ENCODE data around the gene FLT3.
"Not testable (repeated sequence)": the region's sequence is repeated elsewhere in the genome, so short reads cannot be mapped to it uniquely, and the experiment has no call there.

Gene FLT3

GRCh38 chr13:28041031-28041461 lies 59.3 kb downstream of the FLT3 start:
- DNase-seq = no peak
- H3K27ac ChIP-seq (ENCODE audit: insufficient read depth in 1 of 2, low read depth in 1 of 2, low read length in 2 of 2, poor library complexity in 1 of 2, severe bottlenecking in 2 of 2) = no peak overlapping the region
- no peaks in the 10 kb centered on the region for H3K27me3 ChIP-seq (replicated peaks in 2 of 5; ENCODE audit: control insufficient read depth in 4 of 5, insufficient read depth in 5 of 5, low read length in 4 of 5)
- no peaks in the 10 kb centered on the region for H3K9me3 ChIP-seq (ENCODE audit: control extremely low read depth in 1 of 5, control insufficient read depth in 4 of 5, insufficient read depth in 2 of 5, low read depth in 1 of 5, low read length in 4 of 5)
- POLR2A ChIA-PET = no interaction called here
- CTCF ChIA-PET = interaction anchor here (0.6 kb wide), 1 partner anchor 17 kb away, joined by 3 read pairs; no protein-coding TSS in a partner anchor
- H3K36me3 ChIP-seq (ENCODE audit: control insufficient read depth in 4 of 4, insufficient read depth in 4 of 4, low read length in 3 of 4) = peaks cover 1 to 45% (median 11%) of the 10 kb centered on the region in 4 experiments
- peaks cover 0 to 29% (median 6%) of the 10 kb centered on the region in 4 experiments for H3K4me1 ChIP-seq (ENCODE audit: control extremely low read depth in 1 of 4, control insufficient read depth in 4 of 4, insufficient read depth in 4 of 4, low read length in 3 of 4)
- WGBS (ENCODE audit: insufficient coverage) = 23% methylated on average over 3 of the region's 4 CpGs
- no peak overlapping the region for H3K4me3 ChIP-seq (ENCODE audit: control insufficient read depth in 1 of 7, extremely low read depth in 1 of 7, insufficient read depth in 4 of 7, low read depth in 2 of 7, low read length in 6 of 7)

- Histone ChIP-seq H3K9me3 (ENCODE audit: control extremely low read depth in 1 of 5, control insufficient read depth in 4 of 5, insufficient read depth in 2 of 5, low read depth in 1 of 5, low read length in 4 of 5) (no peaks in the 10 kb centered on the region), H3K4me3 (ENCODE audit: control insufficient read depth in 1 of 7, extremely low read depth in 1 of 7, insufficient read depth in 4 of 7, low read depth in 2 of 7, low read length in 6 of 7) (no peak overlapping the region), H3K36me3 (ENCODE audit: control insufficient read depth in 4 of 4, insufficient read depth in 4 of 4, low read length in 3 of 4) (peaks cover 12 to 67% (median 19%) of the 10 kb centered on the region in 4 experiments), H3K4me1 (ENCODE audit: control extremely low read depth in 1 of 4, control insufficient read depth in 4 of 4, insufficient read depth in 4 of 4, low read length in 3 of 4) (peaks cover 0 to 22% (median 6%) of the 10 kb centered on the region in 4 experiments), H3K27ac (ENCODE audit: insufficient read depth in 1 of 2, low read depth in 1 of 2, low read length in 2 of 2, poor library complexity in 1 of 2, severe bottlenecking in 2 of 2) (no peak overlapping the region), H3K27me3 (replicated peaks in 2 of 5; ENCODE audit: control insufficient read depth in 4 of 5, insufficient read depth in 5 of 5, low read length in 4 of 5) (no peaks in the 10 kb centered on the region)
- 93% methylated on average over 2 of the region's 2 CpGs for WGBS (ENCODE audit: insufficient coverage)
- POLR2A ChIA-PET = no interaction called here
- CTCF ChIA-PET = interaction anchor here (1.0 kb wide), 1 partner anchor 7 kb away, joined by 3 read pairs; no protein-coding TSS in a partner anchor
- no peak for DNase-seq
Measured at GRCh38 chr13:28037399-28037798, 63.0 kb downstream of the FLT3 start.

- Histone ChIP-seq H3K36me3 (ENCODE audit: control insufficient read depth in 4 of 4, insufficient read depth in 4 of 4, low read length in 3 of 4) (peaks cover 12 to 81% (median 22%) of the 10 kb centered on the region in 4 experiments), H3K27me3 (replicated peaks in 2 of 5; ENCODE audit: control insufficient read depth in 4 of 5, insufficient read depth in 5 of 5, low read length in 4 of 5) (no peaks in the 10 kb centered on the region), H3K9me3 (ENCODE audit: control extremely low read depth in 1 of 5, control insufficient read depth in 4 of 5, insufficient read depth in 2 of 5, low read depth in 1 of 5, low read length in 4 of 5) (no peaks in the 10 kb centered on the region), H3K4me1 (ENCODE audit: control extremely low read depth in 1 of 4, control insufficient read depth in 4 of 4, insufficient read depth in 4 of 4, low read length in 3 of 4) (peaks cover 0 to 23% (median 5%) of the 10 kb centered on the region in 4 experiments), H3K27ac (ENCODE audit: insufficient read depth in 1 of 2, low read depth in 1 of 2, low read length in 2 of 2, poor library complexity in 1 of 2, severe bottlenecking in 2 of 2) (no peak overlapping the region), H3K4me3 (ENCODE audit: control insufficient read depth in 1 of 7, extremely low read depth in 1 of 7, insufficient read depth in 4 of 7, low read depth in 2 of 7, low read length in 6 of 7) (no peak overlapping the region)
- WGBS (ENCODE audit: insufficient coverage) = 100% methylated on average over 5 of the region's 6 CpGs
- ChIA-PET POLR2A (no interaction called here), CTCF (no interaction called here)
- DNase-seq = no peak
Measured at GRCh38 chr13:28035146-28035782, 65.1 kb downstream of the FLT3 start.

GRCh38 chr13:28033894-28034655 lies 66.3 kb downstream of the FLT3 start:
- Histone ChIP-seq H3K4me3 (ENCODE audit: control insufficient read depth in 1 of 7, extremely low read depth in 1 of 7, insufficient read depth in 4 of 7, low read depth in 2 of 7, low read length in 6 of 7) (no peak overlapping the region), H3K36me3 (ENCODE audit: control insufficient read depth in 4 of 4, insufficient read depth in 4 of 4, low read length in 3 of 4) (peaks cover 12 to 82% (median 27%) of the 10 kb centered on the region in 4 experiments), H3K27me3 (replicated peaks in 2 of 5; ENCODE audit: control insufficient read depth in 4 of 5, insufficient read depth in 5 of 5, low read length in 4 of 5) (no peaks in the 10 kb centered on the region), H3K9me3 (ENCODE audit: control extremely low read depth in 1 of 5, control insufficient read depth in 4 of 5, insufficient read depth in 2 of 5, low read depth in 1 of 5, low read length in 4 of 5) (no peaks in the 10 kb centered on the region), H3K27ac (ENCODE audit: insufficient read depth in 1 of 2, low read depth in 1 of 2, low read length in 2 of 2, poor library complexity in 1 of 2, severe bottlenecking in 2 of 2) (no peak overlapping the region), H3K4me1 (ENCODE audit: control extremely low read depth in 1 of 4, control insufficient read depth in 4 of 4, insufficient read depth in 4 of 4, low read length in 3 of 4) (peaks cover 0 to 23% (median 5%) of the 10 kb centered on the region in 4 experiments)
- CTCF ChIA-PET = no interaction called here
- no peak for DNase-seq
- 96% methylated on average over 6 of the region's 8 CpGs for WGBS (ENCODE audit: insufficient coverage)
- POLR2A ChIA-PET = no interaction called here

- Histone ChIP-seq H3K36me3 (ENCODE audit: control insufficient read depth in 4 of 4, insufficient read depth in 4 of 4, low read length in 3 of 4) (peaks cover 12 to 78% (median 30%) of the 10 kb centered on the region in 4 experiments), H3K4me1 (ENCODE audit: control extremely low read depth in 1 of 4, control insufficient read depth in 4 of 4, insufficient read depth in 4 of 4, low read length in 3 of 4) (peaks cover 0 to 17% (median 4%) of the 10 kb centered on the region in 4 experiments)
- H3K27me3 ChIP-seq (replicated peaks in 2 of 5; ENCODE audit: control insufficient read depth in 4 of 5, insufficient read depth in 5 of 5, low read length in 4 of 5); DNase-seq; H3K27ac ChIP-seq (ENCODE audit: insufficient read depth in 1 of 2, low read depth in 1 of 2, low read length in 2 of 2, poor library complexity in 1 of 2, severe bottlenecking in 2 of 2); H3K4me3 ChIP-seq (ENCODE audit: control insufficient read depth in 1 of 7, extremely low read depth in 1 of 7, insufficient read depth in 4 of 7, low read depth in 2 of 7, low read length in 6 of 7); H3K9me3 ChIP-seq (ENCODE audit: control extremely low read depth in 1 of 5, control insufficient read depth in 4 of 5, insufficient read depth in 2 of 5, low read depth in 1 of 5, low read length in 4 of 5); POLR2A ChIA-PET: not testable (repeated sequence)
- CTCF ChIA-PET = interaction anchor here (1.1 to 2.1 kb wide), 2 partner anchors 13 to 20 kb away, joined by 5 to 8 read pairs; no protein-coding TSS in a partner anchor
- 100% methylated on average over 1 of the region's 1 CpG for WGBS (ENCODE audit: insufficient coverage)
Measured at GRCh38 chr13:28032438-28032837, 67.9 kb downstream of the FLT3 start.

DNA sequence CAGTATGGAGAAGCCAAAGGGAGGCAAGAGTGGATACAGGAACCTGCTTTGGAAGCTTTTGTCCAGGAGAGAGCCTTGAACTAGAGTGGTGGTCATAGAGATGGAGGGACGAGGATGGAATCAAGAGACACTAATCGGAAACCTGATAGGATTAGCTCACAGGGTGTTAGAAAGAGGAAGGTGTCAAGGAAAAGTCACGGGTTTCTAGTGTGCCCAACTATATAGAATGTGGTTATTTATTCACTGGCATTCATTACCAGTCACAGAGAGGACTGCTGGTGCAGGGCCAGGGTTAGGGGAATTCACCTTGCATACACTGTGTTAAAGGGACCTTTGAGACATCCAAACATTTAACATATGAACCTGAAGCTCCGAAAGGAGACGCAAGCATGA lies 68.5 kb downstream of the FLT3 start:
- Histone ChIP-seq H3K9me3 (ENCODE audit: control extremely low read depth in 1 of 5, control insufficient read depth in 4 of 5, insufficient read depth in 2 of 5, low read depth in 1 of 5, low read length in 4 of 5) (no peaks in the 10 kb centered on the region), H3K27ac (ENCODE audit: insufficient read depth in 1 of 2, low read depth in 1 of 2, low read length in 2 of 2, poor library complexity in 1 of 2, severe bottlenecking in 2 of 2) (no peak overlapping the region), H3K4me3 (ENCODE audit: control insufficient read depth in 1 of 7, extremely low read depth in 1 of 7, insufficient read depth in 4 of 7, low read depth in 2 of 7, low read length in 6 of 7) (no peak overlapping the region), H3K27me3 (replicated peaks in 2 of 5; ENCODE audit: control insufficient read depth in 4 of 5, insufficient read depth in 5 of 5, low read length in 4 of 5) (no peaks in the 10 kb centered on the region), H3K4me1 (ENCODE audit: control extremely low read depth in 1 of 4, control insufficient read depth in 4 of 4, insufficient read depth in 4 of 4, low read length in 3 of 4) (peaks cover 0 to 15% (median 4%) of the 10 kb centered on the region in 4 experiments), H3K36me3 (ENCODE audit: control insufficient read depth in 4 of 4, insufficient read depth in 4 of 4, low read length in 3 of 4) (peaks cover 13 to 78% (median 30%) of the 10 kb centered on the region in 4 experiments)
- ChIA-PET CTCF (interaction anchor here (1.1 to 2.1 kb wide), 2 partner anchors 14 to 21 kb away, joined by 5 to 8 read pairs; no protein-coding TSS in a partner anchor), POLR2A (no interaction called here)
- 97% methylated on average over 3 of the region's 5 CpGs for WGBS (ENCODE audit: insufficient coverage)
- DNase-seq = no peak
